Erythroblast (primary cell): ENCODE data around the gene ASB1.

ENCODE experiments used
- GATA1 ChIP-seq: IDR thresholded peaks from 2 replicates; pipeline ENCODE4 v1.6.1; 2011; ENCODE audit warnings: low read depth, mild to moderate bottlenecking, control low read depth, low read length, moderate library complexity
- POLR2A ChIP-seq: IDR thresholded peaks from 2 replicates; pipeline ENCODE4 v1.6.1; 2011; ENCODE audit warnings: mild to moderate bottlenecking, low read length

GRCh38 chr2:238467062-238467461 lies 40.3 kb downstream of the ASB1 start:
- TF ChIP-seq POLR2A (no peak), GATA1 (no peak)
